Activated T-helper 1 cell treated with Interleukin-2 at 50 U/mL for 16 hours (primary cell): ENCODE results near the gene GABRA4.

Source experiments
- DNase-seq: peaks from one replicate; pipeline ENCODE4 v3.0.0-alpha.2; 2020; ENCODE audit warnings: low read depth

GABRA4 gene

GRCh38 chr4:46979283-46979682 is 14.1 kb downstream of the GABRA4 start:
- DNase-seq, result no peak

- no peak for DNase-seq
Measured at GRCh38 chr4:46977245-46977644, 16.1 kb downstream of the GABRA4 start.

GRCh38 chr4:46975812-46976553 is 17.4 kb downstream of the GABRA4 start:
- no peak for DNase-seq

GRCh38 chr4:46974891-46975543 is 18.4 kb downstream of the GABRA4 start:
- DNase-seq, result no peak

- no peak for DNase-seq
Measured at GRCh38 chr4:46968847-46969246, 24.5 kb downstream of the GABRA4 start.

- no peak for DNase-seq
Measured at GRCh38 chr4:46967631-46968030, 25.8 kb downstream of the GABRA4 start.

GRCh38 chr4:46958742-46959488 is 34.5 kb downstream of the GABRA4 start:
- no peak for DNase-seq

- no peak for DNase-seq
Measured at GRCh38 chr4:46956451-46956850, 36.9 kb downstream of the GABRA4 start.

GRCh38 chr4:46955601-46956000 is 37.8 kb downstream of the GABRA4 start:
- no peak for DNase-seq

GRCh38 chr4:46954643-46955042 is 38.7 kb downstream of the GABRA4 start:
- DNase-seq, result no peak

- no peak for DNase-seq
Measured at GRCh38 chr4:46953564-46953963, 39.8 kb downstream of the GABRA4 start.

GRCh38 chr4:46952451-46952850 is 40.9 kb downstream of the GABRA4 start:
- DNase-seq, result no peak

GRCh38 chr4:46950826-46951225 is 42.6 kb downstream of the GABRA4 start:
- DNase-seq, result no peak

- no peak for DNase-seq
Measured at GRCh38 chr4:46949822-46950221, 43.6 kb downstream of the GABRA4 start.

- DNase-seq, result no peak
Measured at GRCh38 chr4:46947541-46947940, 45.8 kb downstream of the GABRA4 start.

GRCh38 chr4:46946919-46947536 is 46.4 kb downstream of the GABRA4 start:
- no peak for DNase-seq

- DNase-seq, result no peak
Measured at GRCh38 chr4:46945062-46945461, 48.3 kb downstream of the GABRA4 start.

GRCh38 chr4:46944345-46944744 is 49.0 kb downstream of the GABRA4 start:
- no peak for DNase-seq

GRCh38 chr4:46937493-46937892 is 55.9 kb downstream of the GABRA4 start:
- DNase-seq, result no peak

GRCh38 chr4:46934726-46935125 is 58.7 kb downstream of the GABRA4 start:
- DNase-seq, result no peak

- no peak for DNase-seq
Measured at GRCh38 chr4:46933686-46934085, 59.7 kb downstream of the GABRA4 start.

- DNase-seq, result no peak
Measured at GRCh38 chr4:46931981-46932380, 61.4 kb downstream of the GABRA4 start.

GRCh38 chr4:46930891-46931290 is 62.5 kb downstream of the GABRA4 start:
- no peak for DNase-seq
